ENCODE measurements around the gene PEPD.

The PEPD gene

GRCh38 chr19:33499671-33500506 is 21.7 kb downstream of the PEPD start:
- DNase-seq (ENCODE audit: low spot score) = no peak
- no peak overlapping the region for H3K27ac ChIP-seq
- POLR2A ChIA-PET (ENCODE audit: low non-redundant PET) = no interaction called here
- CTCF ChIA-PET = interaction anchor here (0.6 kb wide), 1 partner anchor 32 kb away, joined by 5 read pairs; no protein-coding TSS in a partner anchor
- TF ChIP-seq CTCF (conservative IDR thresholded peaks at IDR 0.05; ENCODE audit: low read depth) = no peak

- no peak for DNase-seq (ENCODE audit: low spot score)
- ChIA-PET POLR2A (ENCODE audit: low non-redundant PET) (no interaction called here), CTCF (no interaction called here)
- no peak overlapping the region for H3K27ac ChIP-seq
- no peak for TF ChIP-seq CTCF (conservative IDR thresholded peaks at IDR 0.05; ENCODE audit: low read depth)
Measured at GRCh38 chr19:33499248-33499647, 22.3 kb downstream of the PEPD start.

- TF ChIP-seq CTCF (conservative IDR thresholded peaks at IDR 0.05; ENCODE audit: low read depth) = no peak
- no peak overlapping the region for H3K27ac ChIP-seq
- ChIA-PET POLR2A (ENCODE audit: low non-redundant PET) (no interaction called here), CTCF (no interaction called here)
- no peak for DNase-seq (ENCODE audit: low spot score)
Measured at GRCh38 chr19:33498391-33499000, 23.1 kb downstream of the PEPD start.

- CTCF ChIA-PET = no interaction called here
- no peak overlapping the region for H3K27ac ChIP-seq
- POLR2A ChIA-PET (ENCODE audit: low non-redundant PET) = no interaction called here
- DNase-seq (ENCODE audit: low spot score) = no peak
- TF ChIP-seq CTCF (conservative IDR thresholded peaks at IDR 0.05; ENCODE audit: low read depth) = no peak
Measured at GRCh38 chr19:33497778-33498175, 23.8 kb downstream of the PEPD start.

GRCh38 chr19:33497131-33497777 is 24.3 kb downstream of the PEPD start:
- DNase-seq (ENCODE audit: low spot score) = no peak
- ChIA-PET CTCF (interaction anchor here (0.6 kb wide), 1 partner anchor 42 kb away, joined by 3 read pairs; no protein-coding TSS in a partner anchor), POLR2A (ENCODE audit: low non-redundant PET) (no interaction called here)
- no peak for TF ChIP-seq CTCF (conservative IDR thresholded peaks at IDR 0.05; ENCODE audit: low read depth)
- H3K27ac ChIP-seq = no peak overlapping the region

GRCh38 chr19:33496038-33496895 is 25.3 kb downstream of the PEPD start:
- no peak for TF ChIP-seq CTCF (conservative IDR thresholded peaks at IDR 0.05; ENCODE audit: low read depth)
- POLR2A ChIA-PET (ENCODE audit: low non-redundant PET) = no interaction called here
- DNase-seq (ENCODE audit: low spot score) = no peak
- CTCF ChIA-PET = interaction anchor here (0.6 kb wide), 1 partner anchor 43 kb away, joined by 3 read pairs; no protein-coding TSS in a partner anchor
- H3K27ac ChIP-seq = no peak overlapping the region
